Measurements from ENCODE around the gene EFNA4.

The EFNA4 gene

DNA sequence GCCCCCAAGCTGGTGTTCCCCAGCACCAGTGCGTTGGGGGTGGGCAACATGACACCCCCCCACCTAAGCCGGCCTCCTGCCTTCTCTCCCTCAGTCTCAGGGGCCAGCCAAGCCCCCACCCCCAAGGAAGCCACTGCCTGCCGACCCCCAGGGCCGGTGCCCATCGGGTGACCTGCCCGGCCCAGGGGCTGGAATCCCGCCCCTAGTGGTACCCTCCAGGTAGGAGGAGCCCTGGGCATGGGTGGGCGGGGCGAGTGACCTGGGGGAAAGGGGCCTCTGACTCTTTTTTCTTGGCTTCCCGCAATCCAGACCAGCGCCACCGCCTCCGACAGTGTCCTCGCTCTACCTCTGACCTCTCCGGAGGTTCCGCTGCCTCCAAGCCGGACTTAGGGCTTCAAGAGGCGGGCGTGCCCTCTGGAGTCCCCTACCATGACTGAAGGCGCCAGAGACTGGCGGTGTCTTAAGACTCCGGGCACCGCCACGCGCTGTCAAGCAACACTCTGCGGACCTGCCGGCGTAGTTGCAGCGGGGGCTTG, 1.3 kb upstream of the EFNA4 start:
- DNase-seq (ENCODE audit: insufficient read length, low spot score): no peak
- no peak for FAIRE-seq
- TF ChIP-seq CTCF (IDR thresholded peaks at IDR 0.05; ENCODE audit: insufficient read depth, missing control alignments): no peak

DNA sequence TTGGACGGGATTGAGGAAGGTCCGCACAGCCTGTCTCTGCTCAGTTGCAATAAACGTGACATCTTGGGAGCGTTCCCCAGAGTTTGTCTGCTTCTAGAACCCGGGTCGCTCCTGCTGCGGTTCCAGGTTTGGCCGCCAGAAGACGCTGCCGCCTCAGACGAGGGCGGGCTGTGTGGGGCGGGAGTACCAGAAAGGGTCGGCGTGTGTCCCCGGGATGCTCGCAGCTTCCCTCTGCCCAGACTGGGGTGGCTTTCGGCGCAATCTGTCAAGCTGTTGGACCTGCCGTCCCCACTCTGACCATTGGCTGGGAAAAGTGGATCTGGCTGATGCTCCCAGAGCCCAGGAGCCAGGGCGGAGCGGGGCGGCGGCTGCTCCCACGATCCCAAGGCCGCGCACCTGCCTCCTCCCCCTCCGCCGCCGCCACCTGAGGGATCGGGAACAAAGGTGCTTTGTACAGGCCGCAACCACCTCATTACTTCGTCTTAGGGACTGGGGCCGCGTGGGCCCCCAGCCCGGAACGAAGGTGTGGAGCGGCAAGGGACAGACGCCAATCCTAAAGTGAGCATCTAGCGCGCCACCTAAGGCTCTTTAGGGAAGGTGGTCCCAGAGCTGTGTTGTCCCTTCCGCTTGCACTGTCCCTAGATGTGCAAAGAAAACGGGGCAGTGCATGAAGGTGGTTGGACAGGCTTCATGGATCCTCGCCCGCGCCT, 683 bp upstream of the EFNA4 start:
- FAIRE-seq (peak; percentile 56), DNase-seq (ENCODE audit: insufficient read length, low spot score) (peak; percentile 94)
- TF ChIP-seq CTCF (IDR thresholded peaks at IDR 0.05; ENCODE audit: insufficient read depth, missing control alignments): peak; percentile 95

DNA sequence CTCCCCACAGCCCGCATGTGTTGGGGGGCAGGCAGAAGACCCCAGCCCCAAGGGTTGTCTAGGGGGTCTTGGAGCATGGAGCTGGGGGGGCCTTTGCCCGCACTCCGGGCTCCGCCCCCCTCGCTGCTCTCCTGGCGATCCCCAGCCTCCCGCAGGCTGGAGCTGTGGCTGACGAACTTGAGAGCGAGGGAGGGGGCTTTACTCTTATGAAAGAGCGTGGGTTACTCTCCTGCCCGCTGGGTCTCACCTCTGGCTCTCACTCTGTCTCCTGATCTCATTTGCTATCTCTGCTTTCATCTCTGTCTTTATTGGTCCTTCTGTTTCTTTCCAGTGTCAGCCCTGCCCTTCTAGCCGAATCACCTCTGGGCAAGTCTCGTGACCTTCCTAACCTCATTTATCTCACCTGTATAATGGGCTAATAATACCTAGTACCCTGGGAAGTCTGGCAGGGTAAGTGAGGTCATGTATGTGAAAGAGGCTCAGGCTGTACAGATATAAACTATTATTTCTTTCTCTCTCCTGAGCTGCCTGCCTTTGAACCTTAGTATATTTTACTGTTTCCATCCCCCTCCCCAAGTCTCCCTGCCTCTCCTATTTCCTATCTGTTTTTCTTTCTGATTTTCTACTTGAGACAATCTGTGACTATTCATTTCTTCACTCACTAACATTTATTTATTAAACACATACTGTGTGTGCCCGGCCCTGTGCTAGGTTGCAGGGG, 731 bp downstream of the EFNA4 start:
- FAIRE-seq: no peak
- TF ChIP-seq CTCF (IDR thresholded peaks at IDR 0.05; ENCODE audit: insufficient read depth, missing control alignments): no peak
- DNase-seq (ENCODE audit: insufficient read length, low spot score): no peak

DNA sequence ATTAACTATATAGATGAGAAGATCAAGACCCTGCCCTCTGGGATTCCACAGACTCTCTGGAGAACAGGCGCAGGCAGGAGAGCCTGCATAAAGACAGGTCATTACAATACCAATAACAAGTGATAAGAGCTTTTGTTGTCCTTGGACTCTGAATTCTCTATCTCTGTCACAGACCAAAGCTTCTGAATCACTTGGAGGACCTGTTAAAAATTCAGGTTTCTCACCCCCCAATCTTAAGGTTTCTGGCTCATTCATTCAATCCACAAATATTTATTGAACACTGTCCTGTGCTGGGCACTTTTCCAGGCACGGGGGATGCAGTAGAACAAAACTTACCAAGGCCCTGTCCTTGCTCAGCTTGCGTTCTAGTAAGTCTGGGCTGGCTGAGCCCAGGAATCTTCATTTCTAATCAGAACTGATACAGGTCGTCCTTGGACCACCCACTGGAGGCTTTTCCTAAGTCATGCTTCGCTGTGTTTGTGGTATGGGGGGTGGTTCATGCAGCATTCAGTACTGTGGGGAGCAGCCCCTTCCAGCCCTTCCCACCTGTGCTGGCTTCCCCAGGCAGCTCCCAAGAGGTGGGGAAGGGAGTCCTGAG, 1.4 kb downstream of the EFNA4 start:
- no peak for FAIRE-seq
- no peak for TF ChIP-seq CTCF (IDR thresholded peaks at IDR 0.05; ENCODE audit: insufficient read depth, missing control alignments)
- DNase-seq (ENCODE audit: insufficient read length, low spot score): no peak

GRCh38 chr1:155066777-155067176, 3.2 kb downstream of the EFNA4 start:
- no peak for TF ChIP-seq CTCF (IDR thresholded peaks at IDR 0.05; ENCODE audit: insufficient read depth, missing control alignments)
- no peak for FAIRE-seq
- DNase-seq (ENCODE audit: insufficient read length, low spot score): no peak

DNA sequence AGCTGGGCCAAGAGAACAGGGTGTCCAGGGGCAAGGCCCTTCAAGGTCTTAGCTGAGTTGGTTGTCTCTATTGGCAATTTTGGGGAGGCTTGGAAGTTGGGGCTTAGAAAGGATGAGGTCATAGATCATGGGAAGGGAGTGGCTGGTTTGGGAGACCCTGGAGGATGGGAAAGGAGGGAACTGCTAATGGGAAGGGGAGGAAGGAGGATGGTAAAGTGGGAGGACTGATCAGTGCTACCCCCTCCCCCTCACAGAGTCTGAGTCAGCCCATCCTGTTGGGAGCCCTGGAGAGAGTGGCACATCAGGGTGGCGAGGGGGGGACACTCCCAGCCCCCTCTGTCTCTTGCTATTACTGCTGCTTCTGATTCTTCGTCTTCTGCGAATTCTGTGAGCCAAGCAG, 5.1 kb downstream of the EFNA4 start:
- no peak for FAIRE-seq
- no peak for DNase-seq (ENCODE audit: insufficient read length, low spot score)
- TF ChIP-seq CTCF (IDR thresholded peaks at IDR 0.05; ENCODE audit: insufficient read depth, missing control alignments): no peak

All from D721Med (cell line).